B cell (primary cell): ENCODE results near the gene CACTIN. TPM values are rescaled to one million over a fixed set of nuclear protein-coding genes. Genes with fewer than 3 reads are reported as not detected.

Experiments used
- ATAC-seq: fragments of 200-7000 bp; cut with Tn5 transposase; one replicate; pipeline ENCODE4 v1.10.0; 2021; ENCODE audit warnings: low read depth, mild to moderate bottlenecking, moderate number of reproducible peaks, moderate library complexity
- CTCF ChIA-PET: fragments of 350-600 bp; sonication (Branson Sonifier 250); formaldehyde crosslinking; loops from one replicate; lab custom pipeline; 2021; ENCODE audit warnings: antibody characterized with exemption, inconsistent platforms; lab: Charles Lee
- POLR2A ChIA-PET: fragments of 350-600 bp; sonication (Branson Sonifier 250); formaldehyde crosslinking; loops from one replicate; lab custom pipeline; 2021; ENCODE audit warnings: antibody characterized with exemption; lab: Charles Lee
- DNase-seq: peaks from one replicate; pipeline ENCODE4 v3.0.0; 2013
- H2AFZ ChIP-seq: 2 replicates; pipeline ENCODE4 v1.6.1; 2012; ENCODE audit warnings: mild to moderate bottlenecking, low read depth, low read length; ENCODE audit not compliant: insufficient read depth, poor library complexity, severe bottlenecking
- H3K27ac ChIP-seq, 2 donors: 1 replicate in 1 of 2; 2 replicates in 1 of 2; pipeline ENCODE4 v1.5.1; 2012 to 2013; ENCODE audit warnings: low read length in 2 of 2, mild to moderate bottlenecking in 2 of 2, moderate library complexity in 1 of 2
- H3K27me3 ChIP-seq, 4 experiments: fragments of 200-600 bp in 1 of 4; sonication (generic) in 1 of 4; replicated peaks in 1 of 4; 1 replicate in 2 of 4; 2 replicates in 2 of 4; pipeline versions ENCODE4 v1.6.1 to v1.7.0; 2013 to 2016; ENCODE audit warnings: low read length in 3 of 4, mild to moderate bottlenecking in 2 of 4, mixed read lengths in 1 of 4, moderate library complexity in 1 of 4; ENCODE audit not compliant: insufficient read depth in 4 of 4, control insufficient read depth in 3 of 4; ENCODE audit errors: control extremely low read depth in 1 of 4
- H3K36me3 ChIP-seq, 2 experiments: replicated peaks in 1 of 2; 1 replicate in 1 of 2; 2 replicates in 1 of 2; pipeline versions ENCODE4 v1.6.1 to v1.7.1; 2013; ENCODE audit warnings: low read length in 1 of 2; ENCODE audit not compliant: insufficient read depth in 2 of 2, control insufficient read depth in 1 of 2; ENCODE audit errors: control extremely low read depth in 1 of 2, extremely low read depth in 1 of 2
- H3K4me1 ChIP-seq, 2 donors: fragments of 200-600 bp in 1 of 2; sonication (generic) in 1 of 2; 1 replicate in 1 of 2; 2 replicates in 1 of 2; pipeline versions ENCODE4 v1.5.1 to v1.6.1; 2013 to 2017; ENCODE audit warnings: low read length in 2 of 2; ENCODE audit not compliant: control insufficient read depth in 2 of 2, insufficient read depth in 2 of 2
- H3K4me2 ChIP-seq: replicated peaks from 2 replicates; pipeline ENCODE3; 2012; ENCODE audit warnings: mild to moderate bottlenecking, low read depth, low read length; ENCODE audit not compliant: poor library complexity, severe bottlenecking
- H3K4me3 ChIP-seq, 5 experiments: fragments of 200-600 bp in 1 of 5; sonication (generic) in 1 of 5; 1 replicate in 3 of 5; 2 replicates in 2 of 5; pipeline versions ENCODE4 v1.5.1 to v1.7.0; 2011 to 2016; ENCODE audit warnings: low read length in 4 of 5, mild to moderate bottlenecking in 4 of 5, low read depth in 2 of 5, control low read depth in 1 of 5, moderate library complexity in 1 of 5; ENCODE audit not compliant: insufficient read depth in 1 of 5; ENCODE audit errors: control extremely low read depth in 1 of 5, extremely low read depth in 1 of 5
- H3K79me2 ChIP-seq: fragments of 200-600 bp; sonication (generic); one replicate; pipeline ENCODE4 v1.6.0; 2016; ENCODE audit warnings: low read length; ENCODE audit not compliant: control insufficient read depth, insufficient read depth
- H3K9ac ChIP-seq: fragments of 200-600 bp; sonication (generic); 2 replicates; pipeline ENCODE4 v1.6.1; 2017; ENCODE audit warnings: mild to moderate bottlenecking, low read length, moderate library complexity
- H3K9me3 ChIP-seq, 3 donors: one replicate each; pipeline versions ENCODE4 v1.6.1 to v1.7.1; 2013; ENCODE audit warnings: low read length in 2 of 3; ENCODE audit not compliant: control insufficient read depth in 2 of 3, insufficient read depth in 1 of 3; ENCODE audit errors: control extremely low read depth in 1 of 3
- H4K20me1 ChIP-seq: 2 replicates; pipeline ENCODE4 v1.6.0; 2012; ENCODE audit warnings: mild to moderate bottlenecking, low read length; ENCODE audit not compliant: insufficient read depth, control insufficient read depth, poor library complexity, severe bottlenecking
- H3K27ac Mint-ChIP-seq: one replicate; pipeline ENCODE4 v1.8.0; 2021; ENCODE audit warnings: mixed read lengths
- H3K27me3 Mint-ChIP-seq: one replicate; pipeline ENCODE4 v1.8.0; 2021; ENCODE audit warnings: mixed read lengths
- H3K4me1 Mint-ChIP-seq: one replicate; pipeline ENCODE4 v1.8.0; 2021; ENCODE audit warnings: mixed read lengths
- H3K4me3 Mint-ChIP-seq: one replicate; pipeline ENCODE4 v1.8.0; 2021; ENCODE audit warnings: mixed read lengths
- H3K9me3 Mint-ChIP-seq: one replicate; pipeline ENCODE4 v1.8.0; 2022; ENCODE audit warnings: mixed read lengths; ENCODE audit not compliant: insufficient read depth
- CTCF ChIP-seq: fragments of 200-600 bp; IDR thresholded peaks from one replicate; pipeline ENCODE4 v1.8.0; 2022; ENCODE audit warnings: antibody characterized with exemption, mild to moderate bottlenecking
- EZH2 ChIP-seq: IDR thresholded peaks from 2 replicates; pipeline ENCODE4 v1.6.1; 2012; ENCODE audit warnings: borderline replicate concordance, low read depth, mild to moderate bottlenecking, moderate library complexity, low read length; ENCODE audit not compliant: insufficient read depth, poor library complexity, severe bottlenecking
- WGBS: methylation state at CpG from one replicate; pipeline ENCODE4 v1.1.5; 2013; ENCODE audit warnings: missing lambda C conversion rate; ENCODE audit not compliant: insufficient coverage; 5-methylcytosine and 5-hydroxymethylcytosine counted together
- intact Hi-C: fragments of 100-400 bp; cut with micrococcal nuclease; formaldehyde crosslinking; loops from one replicate; pipeline ENCODE4 v1.10.0; 2022
- polyA plus RNA-seq: library from polyadenylated mRNA; depleted of rRNA; stranded (reverse); fragments of >200 nt; gene quantifications from 2 replicates; pipeline ENCODE4 v1.2.3, GENCODE V29; 2012
- total RNA-seq, 2 donors: library from RNA; stranded (reverse); fragments of 120-200 nt in 1 of 2; gene quantifications; 1 replicate in 1 of 2; 2 replicates in 1 of 2; pipeline versions ENCODE4 v1.2.3 to v1.2.4, GENCODE V29; 2013 to 2022

CACTIN gene
- total and polyA plus RNA-seq, 2 donors (not counting 1 experiment from before 2014, with no cell fraction given), result 40.6 to 41.8 TPM

- ATAC-seq, result no peak
These were observed 26.6 kb upstream of the CACTIN start for GRCh38 chr19:3653081-3653795.

More at GRCh38 chr19:3653081-3653795, 26.6 kb upstream of the CACTIN start:
- Mint-ChIP-seq H3K9me3 (no peaks in the 10 kb centered on the region), H3K27me3 (no peaks in the 10 kb centered on the region), H3K27ac (no peak overlapping the region), H3K4me1 (peaks cover 2% of the 10 kb centered on the region), H3K4me3 (no peak overlapping the region)
- TF ChIP-seq CTCF (no peak), EZH2 (no peak)
- intact Hi-C loops, result no loop called here
- H4K20me1 ChIP-seq, result no peaks in the 10 kb centered on the region
- no peaks in the 10 kb centered on the region for H3K27me3 ChIP-seq
- no peak overlapping the region for H3K9ac ChIP-seq
- ChIA-PET POLR2A (interaction anchor here (0.7 kb wide), 1 partner anchor 63 kb away, joined by 3 read pairs; no protein-coding TSS in a partner anchor), CTCF (interaction anchor here (2.0 kb wide), 1 partner anchor 13 kb away, joined by 6 read pairs; no protein-coding TSS in a partner anchor)
- no peak overlapping the region for H3K4me2 ChIP-seq
- H3K4me3 ChIP-seq, result no peak overlapping the region
- no peak overlapping the region for H3K27ac ChIP-seq
- peaks cover 0 to 12% of the 10 kb centered on the region in 2 donors for H3K4me1 ChIP-seq
- H3K36me3 ChIP-seq, result peaks cover 0 to 25% of the 10 kb centered on the region in 2 experiments
- H3K9me3 ChIP-seq, result peaks cover 0 to 10% (median 0%) of the 10 kb centered on the region in 3 donors
- WGBS, result 86% methylated on average over 31 of the region's 37 CpGs
- no peaks in the 10 kb centered on the region for H3K79me2 ChIP-seq
- H2AFZ ChIP-seq, result no peak overlapping the region
- no peak for DNase-seq
